HepG2 (cell line): ENCODE data around the gene PRRT1B. TPM values are rescaled to one million over a fixed set of nuclear protein-coding genes. Genes with fewer than 3 reads are reported as not detected.

Experiments used
- CCAR2 ChIP-seq: fragments of 200-400 bp; formaldehyde crosslinking; optimal IDR thresholded peaks from 2 replicates; pipeline ENCODE3; 2018; ENCODE audit warnings: low read depth, mild to moderate bottlenecking, low read length, moderate library complexity
- CREB1 ChIP-seq, 2 experiments: fragments of 450-650 bp in 1 of 2; IDR thresholded peaks; 2 replicates each; pipeline ENCODE4 v1.6.1; 2016 to 2017; ENCODE audit warnings: control low read depth in 1 of 2, mild to moderate bottlenecking in 1 of 2, missing compliant biosample characterization in 1 of 2, missing genetic modification characterization in 1 of 2
- FOXO1 ChIP-seq: sonication (generic); formaldehyde crosslinking; IDR thresholded peaks from 2 replicates; pipeline ENCODE4 v1.4.0; 2020; ENCODE audit warnings: missing genetic modification reagents
- JUN ChIP-seq: sonication (generic); formaldehyde crosslinking; IDR thresholded peaks from 2 replicates; pipeline ENCODE4 v1.4.0; 2020; ENCODE audit warnings: mild to moderate bottlenecking, missing genetic modification reagents
- KLF12 ChIP-seq: sonication (generic); formaldehyde crosslinking; IDR thresholded peaks from 2 replicates; pipeline ENCODE4 v1.4.0; 2020; ENCODE audit warnings: missing genetic modification reagents, borderline replicate concordance
- MED13 ChIP-seq: sonication (generic); formaldehyde crosslinking; IDR thresholded peaks from 2 replicates; pipeline ENCODE4 v1.5.0; 2020; ENCODE audit warnings: missing genetic modification reagents
- MTERF4 ChIP-seq: sonication (generic); formaldehyde crosslinking; IDR thresholded peaks from 2 replicates; pipeline ENCODE4 v1.8.0; 2023; ENCODE audit warnings: mild to moderate bottlenecking, missing genetic modification reagents
- NFYC ChIP-seq: IDR thresholded peaks from 2 replicates; pipeline ENCODE4 v1.6.1; 2016; ENCODE audit warnings: missing genetic modification reagents, missing compliant biosample characterization
- PBX2 ChIP-seq: IDR thresholded peaks from 2 replicates; pipeline ENCODE4 v1.6.1; 2016; ENCODE audit warnings: control low read depth
- PTBP1 ChIP-seq: fragments of 200-400 bp; formaldehyde crosslinking; IDR thresholded peaks from 2 replicates; pipeline ENCODE4 v1.6.1; 2018; ENCODE audit warnings: low read length, low read depth; ENCODE audit not compliant: poor library complexity, severe bottlenecking
- ZMYM3 ChIP-seq: sonication (generic); formaldehyde crosslinking; IDR thresholded peaks from 2 replicates; pipeline ENCODE4 v1.5.1; 2020; ENCODE audit warnings: mild to moderate bottlenecking, missing genetic modification reagents
- ZNF143 ChIP-seq: sonication (generic); formaldehyde crosslinking; IDR thresholded peaks from 2 replicates; pipeline ENCODE4 v1.4.0; 2020; ENCODE audit warnings: missing genetic modification reagents
- ZNF460 ChIP-seq: sonication (generic); formaldehyde crosslinking; IDR thresholded peaks from 2 replicates; pipeline ENCODE4 v1.5.1; 2020; ENCODE audit warnings: missing genetic modification reagents, mild to moderate bottlenecking, borderline replicate concordance
- ZNF674 ChIP-seq: sonication (generic); formaldehyde crosslinking; IDR thresholded peaks from 2 replicates; pipeline ENCODE4 v1.5.0; 2020; ENCODE audit warnings: low read depth, mild to moderate bottlenecking, missing genetic modification reagents
- ZNF740 ChIP-seq: sonication (generic); formaldehyde crosslinking; IDR thresholded peaks from 2 replicates; pipeline ENCODE4 v1.4.0; 2020; ENCODE audit warnings: missing genetic modification reagents
- ZNF792 ChIP-seq: IDR thresholded peaks from 2 replicates; pipeline ENCODE4 v1.6.1; 2016
- ZNF816 ChIP-seq: sonication (generic); formaldehyde crosslinking; IDR thresholded peaks from 2 replicates; pipeline ENCODE4 v1.8.0; 2022; ENCODE audit warnings: missing genetic modification reagents, mild to moderate bottlenecking, borderline replicate concordance
- polyA plus RNA-seq, 8 experiments: library from polyadenylated mRNA; depleted of rRNA in 3 of 8; stranded (reverse) in 7 of 8; unstranded in 1 of 8; fragments of >200 nt; fragmentation: Illumina TruSeq in 4 of 8; extraction: Trizol in 4 of 8; gene quantifications; 2 replicates each; pipeline versions ENCODE4 v1.2.1 to v1.2.3, GENCODE V29; 2011 to 2016; ENCODE audit warnings: low read depth in 4 of 8, missing spikeins in 1 of 8, mixed read lengths in 1 of 8; ENCODE audit not compliant: insufficient read depth in 1 of 8
- total RNA-seq, 5 experiments: library from RNA; depleted of rRNA; stranded (reverse); fragments of >200 nt; fragmentation: Illumina TruSeq; extraction: Trizol; gene quantifications; 2 replicates each; pipeline ENCODE4 v1.2.3, GENCODE V29; 2016; ENCODE audit warnings: low read depth in 1 of 5
- TF ChIP-seq, protein P1 (sequence below): sonication (generic); formaldehyde crosslinking; IDR thresholded peaks from 2 replicates; pipeline ENCODE4 v1.5.0; 2020; ENCODE audit warnings: mild to moderate bottlenecking, missing genetic modification reagents, borderline replicate concordance
- TF ChIP-seq, protein P2 (sequence below), 2 experiments: fragments of 450-650 bp in 1 of 2; sonication (generic) in 1 of 2; formaldehyde crosslinking; IDR thresholded peaks; 2 replicates each; pipeline versions ENCODE4 v1.5.0 to v1.8.0; 2020 to 2022; ENCODE audit warnings: mild to moderate bottlenecking in 1 of 2, missing genetic modification reagents in 1 of 2
- TF ChIP-seq, protein P3 (sequence below): sonication (generic); formaldehyde crosslinking; IDR thresholded peaks from 2 replicates; pipeline ENCODE4 v1.5.1; 2020; ENCODE audit warnings: mild to moderate bottlenecking, missing genetic modification reagents

PRRT1B gene
- total and polyA plus RNA-seq, 2 of the 13 experiments (the other 11 are each of a cell fraction or from before 2014, with no cell fraction given) = not detected

GRCh38 chr9:131503626-131504465, 41.5 kb upstream of the PRRT1B start (continued):
- TF ChIP-seq ZNF674 (CRISPR knock-in tag) (no peak), ZNF143 (CRISPR knock-in tag) (no peak), ZNF740 (CRISPR knock-in tag) (no peak), ZNF816 (CRISPR knock-in tag) (no peak), ZMYM3 (no peak), ZNF460 (CRISPR knock-in tag) (no peak), NFYC (no peak), FOXO1 (CRISPR knock-in tag) (no peak), MED13 (CRISPR knock-in tag) (no peak), MTERF4 (CRISPR knock-in tag) (no peak), PBX2 (no peak), KLF12 (0 out of 2 replicates have a peak, but pooled peaks have one; percentile 25), CREB1 (IDR thresholded peaks at IDR 0.05) (no peak), CREB1 (CRISPR knock-in tag; IDR thresholded peaks at IDR 0.05) (no peak), JUN (CRISPR knock-in tag) (no peak), PTBP1 (no peak), ZNF792 (CRISPR knock-in tag) (no peak), CCAR2 (no peak)
- TF ChIP-seq, protein P1, sequence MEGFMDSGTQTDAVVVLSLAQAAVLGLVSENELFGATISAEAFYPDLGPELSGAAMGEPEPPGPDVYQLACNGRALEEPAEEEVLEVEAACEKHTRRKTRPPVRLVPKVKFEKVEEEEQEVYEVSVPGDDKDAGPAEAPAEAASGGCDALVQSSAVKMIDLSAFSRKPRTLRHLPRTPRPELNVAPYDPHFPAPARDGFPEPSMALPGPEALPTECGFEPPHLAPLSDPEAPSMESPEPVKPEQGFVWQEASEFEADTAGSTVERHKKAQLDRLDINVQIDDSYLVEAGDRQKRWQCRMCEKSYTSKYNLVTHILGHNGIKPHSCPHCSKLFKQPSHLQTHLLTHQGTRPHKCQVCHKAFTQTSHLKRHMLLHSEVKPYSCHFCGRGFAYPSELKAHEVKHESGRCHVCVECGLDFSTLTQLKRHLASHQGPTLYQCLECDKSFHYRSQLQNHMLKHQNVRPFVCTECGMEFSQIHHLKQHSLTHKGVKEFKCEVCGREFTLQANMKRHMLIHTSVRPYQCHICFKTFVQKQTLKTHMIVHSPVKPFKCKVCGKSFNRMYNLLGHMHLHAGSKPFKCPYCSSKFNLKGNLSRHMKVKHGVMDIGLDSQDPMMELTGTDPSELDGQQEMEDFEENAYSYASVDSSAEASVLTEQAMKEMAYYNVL (CRISPR knock-in tag) = no peak
- TF ChIP-seq, protein P2, sequence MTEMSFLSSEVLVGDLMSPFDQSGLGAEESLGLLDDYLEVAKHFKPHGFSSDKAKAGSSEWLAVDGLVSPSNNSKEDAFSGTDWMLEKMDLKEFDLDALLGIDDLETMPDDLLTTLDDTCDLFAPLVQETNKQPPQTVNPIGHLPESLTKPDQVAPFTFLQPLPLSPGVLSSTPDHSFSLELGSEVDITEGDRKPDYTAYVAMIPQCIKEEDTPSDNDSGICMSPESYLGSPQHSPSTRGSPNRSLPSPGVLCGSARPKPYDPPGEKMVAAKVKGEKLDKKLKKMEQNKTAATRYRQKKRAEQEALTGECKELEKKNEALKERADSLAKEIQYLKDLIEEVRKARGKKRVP (CRISPR knock-in tag; IDR thresholded peaks at IDR 0.05) = no peak
- TF ChIP-seq, protein P3, sequence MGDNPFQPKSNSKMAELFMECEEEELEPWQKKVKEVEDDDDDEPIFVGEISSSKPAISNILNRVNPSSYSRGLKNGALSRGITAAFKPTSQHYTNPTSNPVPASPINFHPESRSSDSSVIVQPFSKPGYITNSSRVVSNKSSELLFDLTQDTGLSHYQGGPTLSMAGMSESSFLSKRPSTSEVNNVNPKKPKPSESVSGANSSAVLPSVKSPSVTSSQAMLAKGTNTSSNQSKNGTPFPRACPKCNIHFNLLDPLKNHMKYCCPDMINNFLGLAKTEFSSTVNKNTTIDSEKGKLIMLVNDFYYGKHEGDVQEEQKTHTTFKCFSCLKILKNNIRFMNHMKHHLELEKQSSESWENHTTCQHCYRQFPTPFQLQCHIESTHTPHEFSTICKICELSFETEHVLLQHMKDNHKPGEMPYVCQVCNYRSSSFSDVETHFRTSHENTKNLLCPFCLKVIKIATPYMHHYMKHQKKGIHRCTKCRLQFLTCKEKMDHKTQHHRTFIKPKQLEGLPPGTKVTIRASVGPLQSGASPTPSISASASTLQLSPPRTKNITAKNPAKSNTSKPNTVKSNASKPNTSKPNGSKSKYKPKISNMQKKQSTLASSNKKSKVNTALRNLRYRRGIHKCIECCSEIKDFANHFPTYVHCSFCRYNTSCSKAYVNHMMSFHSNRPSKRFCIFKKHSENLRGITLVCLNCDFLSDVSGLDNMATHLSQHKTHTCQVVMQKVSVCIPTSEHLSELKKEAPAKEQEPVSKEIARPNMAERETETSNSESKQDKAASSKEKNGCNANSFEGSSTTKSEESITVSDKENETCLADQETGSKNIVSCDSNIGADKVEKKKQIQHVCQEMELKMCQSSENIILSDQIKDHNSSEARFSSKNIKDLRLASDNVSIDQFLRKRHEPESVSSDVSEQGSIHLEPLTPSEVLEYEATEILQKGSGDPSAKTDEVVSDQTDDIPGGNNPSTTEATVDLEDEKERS (CRISPR knock-in tag) = no peak
